DMS153 treated with DMSO at 0.1 percent for 48 hours (cell line): ENCODE data around the gene PRICKLE2.

ENCODE experiments used
- DNase-seq: peaks from one replicate; lab custom pipeline; 2025; ENCODE audit not compliant: unreplicated experiment; lab: John Stamatoyannopoulos, UW

The PRICKLE2 gene

DNA sequence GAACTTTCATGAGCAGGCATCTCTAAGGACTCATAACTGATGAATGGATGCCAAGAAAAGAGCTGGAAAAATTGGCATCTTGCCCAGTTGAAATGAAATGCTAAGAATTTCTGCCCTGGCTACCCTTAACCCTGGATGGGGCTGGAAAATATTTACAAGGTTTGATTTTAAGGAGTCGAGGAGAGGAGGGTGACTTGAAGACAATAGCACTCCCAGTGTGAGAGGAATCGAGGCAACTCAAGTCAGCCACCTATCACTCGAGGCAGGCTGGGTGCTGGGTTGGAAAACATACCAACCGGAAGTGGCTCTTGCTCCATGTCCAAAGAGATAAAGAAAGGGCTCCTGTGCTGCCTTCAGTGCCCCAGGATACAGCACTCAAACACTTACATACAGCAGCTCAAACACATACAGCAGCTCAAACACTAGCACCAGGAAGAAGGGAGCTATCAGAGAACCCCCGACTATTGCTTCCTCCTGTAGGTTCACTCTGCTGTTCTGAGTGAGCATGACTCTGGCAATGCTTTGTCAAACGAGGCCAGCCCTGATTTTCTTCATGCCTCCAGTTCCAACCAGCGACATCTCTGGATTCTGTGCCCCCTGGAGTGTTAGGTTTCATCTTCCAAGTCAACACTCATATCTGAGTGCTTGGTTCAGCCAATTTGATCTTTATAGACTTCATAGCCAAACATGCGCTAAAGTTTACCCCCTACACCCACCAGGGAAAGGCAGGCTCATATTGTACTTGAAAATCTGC is 4.9 kb downstream of the PRICKLE2 start:
- no peak for DNase-seq

DNA sequence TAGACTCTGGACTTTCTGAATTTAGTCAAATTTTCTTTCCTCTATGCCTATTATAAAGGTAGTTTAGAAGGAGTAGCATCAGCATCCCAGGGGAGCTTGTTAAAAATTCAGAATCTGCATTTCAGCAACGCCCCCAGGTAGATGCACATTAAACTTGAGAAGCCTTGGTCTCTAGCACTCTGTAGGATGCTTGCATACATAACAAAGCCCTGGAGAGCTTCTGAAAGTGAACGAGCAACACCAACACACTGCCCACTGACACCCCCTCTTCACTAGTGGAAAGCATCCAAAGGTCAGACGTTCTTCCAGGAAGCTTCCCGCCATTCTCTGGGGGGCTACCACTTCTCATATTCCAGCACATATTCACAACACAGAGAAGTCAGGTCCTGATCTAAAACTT is 6.5 kb downstream of the PRICKLE2 start:
- DNase-seq = no peak

DNA sequence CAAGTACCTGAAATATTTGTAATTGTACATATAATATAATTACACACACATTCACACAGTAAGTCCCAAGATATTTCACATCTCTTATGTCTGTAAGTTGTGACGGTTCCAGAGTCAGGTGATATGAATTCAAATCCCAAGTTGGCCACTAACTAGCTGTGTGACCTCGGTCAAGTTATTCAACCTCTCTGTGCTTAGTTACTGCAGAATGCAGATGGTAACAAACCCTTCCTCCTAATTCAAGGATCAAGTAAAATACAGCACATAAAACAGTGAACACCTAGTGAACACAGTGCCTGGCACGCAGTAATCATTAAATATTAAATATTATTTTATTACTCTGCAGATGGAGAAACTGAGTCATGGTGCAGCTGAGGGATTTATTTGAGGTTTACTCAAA is 6.9 kb downstream of the PRICKLE2 start:
- DNase-seq = no peak

DNA sequence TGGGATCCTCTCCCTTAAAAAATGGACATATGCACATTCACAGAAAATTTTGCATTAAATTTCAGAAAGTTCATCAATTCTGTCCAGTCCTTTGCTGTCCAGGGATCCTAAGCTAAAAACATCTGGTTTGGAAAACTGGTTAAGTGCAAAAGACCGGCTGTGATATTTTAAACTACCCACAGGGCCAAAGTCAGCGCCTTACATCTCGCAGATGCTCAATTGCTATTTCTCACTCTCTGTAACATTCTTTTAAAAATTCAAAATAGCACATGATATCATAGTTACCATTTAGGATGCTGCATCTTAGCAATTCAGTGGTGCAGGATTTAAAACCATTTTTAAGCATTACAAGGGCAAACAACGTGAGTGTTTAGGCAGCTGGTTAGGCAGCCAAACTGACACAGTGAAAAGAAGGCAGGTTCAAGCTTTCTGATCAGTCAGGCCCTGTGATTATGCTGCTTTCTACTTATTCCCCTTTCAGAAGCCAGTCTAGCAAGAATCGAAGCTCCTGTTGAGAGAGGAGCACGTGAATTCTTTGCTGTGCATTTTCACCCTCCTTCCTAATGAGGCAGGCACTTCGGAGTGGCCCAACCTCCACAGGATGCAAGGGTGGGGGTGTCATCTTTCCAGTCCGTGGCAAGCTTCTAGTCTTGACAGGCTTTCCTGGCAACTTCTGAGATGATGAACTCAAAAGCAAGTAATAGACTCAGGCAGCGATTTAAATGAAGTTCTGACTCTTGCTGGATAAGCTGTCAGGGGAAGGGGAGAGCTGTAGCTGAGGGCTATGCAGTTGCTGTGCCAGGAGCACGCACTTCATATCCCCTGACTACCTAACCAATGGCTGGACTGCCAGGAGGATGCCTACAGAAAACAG is 8.8 kb downstream of the PRICKLE2 start:
- DNase-seq = no peak

DNA sequence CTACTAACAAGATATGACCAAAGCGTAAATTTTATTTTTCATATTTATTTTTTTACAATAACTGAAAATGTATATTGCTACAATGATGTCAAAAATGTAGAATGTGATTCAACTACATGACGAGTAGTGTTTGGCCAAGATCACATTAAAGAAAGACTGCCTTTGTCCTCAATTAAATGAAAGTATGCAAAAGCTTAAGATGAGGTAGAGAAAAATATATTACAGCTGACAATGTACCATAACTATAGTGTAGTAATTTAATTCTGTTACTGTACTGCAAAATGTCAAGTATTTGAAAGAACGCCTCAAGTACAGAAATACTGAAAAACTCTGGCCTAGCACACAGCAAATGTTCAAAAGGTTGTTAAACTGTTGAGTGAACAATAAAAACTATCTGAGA is 9.7 kb downstream of the PRICKLE2 start:
- no peak for DNase-seq

DNA sequence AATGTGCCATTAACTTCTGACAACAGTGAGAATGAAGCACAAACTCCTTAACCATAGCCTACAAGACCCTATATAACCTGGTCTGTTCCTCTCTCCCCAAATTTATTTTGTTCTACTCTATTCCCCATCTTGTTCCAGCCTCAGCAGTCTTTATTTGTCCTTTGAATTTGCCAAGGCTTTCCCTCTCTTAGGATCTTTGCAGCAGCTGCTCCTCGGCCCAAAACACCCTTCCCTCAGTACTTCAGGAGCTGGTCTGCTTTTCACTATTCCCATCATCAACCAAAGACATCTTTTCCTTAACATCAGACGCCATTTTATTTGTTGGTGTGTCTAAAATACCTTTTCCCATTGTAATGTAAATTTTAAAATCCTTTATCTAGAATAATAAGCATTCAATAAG is 10.2 kb downstream of the PRICKLE2 start:
- DNase-seq = no peak

DNA sequence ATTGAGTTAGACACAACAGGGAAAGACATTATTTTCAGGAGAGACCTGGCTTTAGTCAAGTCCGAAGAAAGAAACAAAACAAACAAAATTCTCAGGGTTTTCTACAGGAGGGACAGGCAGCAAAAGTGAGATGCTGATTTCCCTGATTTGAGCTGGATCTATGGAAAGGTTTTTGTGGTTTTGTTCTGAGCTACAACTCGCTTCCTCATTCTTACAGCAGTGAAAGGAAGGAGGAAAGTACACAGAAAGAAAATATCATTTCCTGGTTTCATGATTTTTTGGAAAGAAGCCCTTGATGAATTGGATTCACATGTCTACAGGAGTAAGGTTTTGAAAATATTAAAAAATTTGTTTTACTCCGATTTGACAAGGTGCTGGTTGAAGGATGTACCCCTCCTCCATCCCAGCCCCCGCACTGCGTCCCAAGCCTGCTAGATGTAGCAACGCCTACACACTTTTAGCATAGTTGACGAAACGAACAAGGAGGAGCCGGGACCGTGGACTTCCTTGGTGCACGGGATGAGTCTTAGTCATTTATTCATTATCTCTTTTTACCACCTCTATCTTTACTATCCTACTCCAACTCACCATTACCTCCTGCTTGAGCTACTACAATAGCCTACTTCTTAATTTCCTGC is 10.8 kb downstream of the PRICKLE2 start:
- DNase-seq = no peak

DNA sequence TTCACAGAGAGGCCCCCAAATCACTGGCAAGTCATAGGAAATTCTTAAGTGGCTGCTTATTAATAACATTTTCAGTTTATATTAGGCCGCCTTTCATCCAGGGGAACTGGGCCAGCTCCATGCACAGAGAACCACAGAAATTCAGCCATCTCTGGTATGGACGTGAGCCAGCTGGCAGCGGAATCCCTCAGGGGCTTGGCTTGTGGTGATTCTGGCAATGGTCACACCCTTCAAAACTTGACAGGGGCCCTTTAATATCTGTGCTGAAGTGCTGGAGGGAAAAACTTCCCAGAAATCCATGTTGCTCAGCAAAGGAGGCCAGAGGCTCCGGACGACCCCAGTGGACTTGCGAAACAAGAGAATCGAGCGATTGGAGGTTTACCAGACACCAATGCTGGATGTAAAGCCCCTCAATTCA is 11.3 kb downstream of the PRICKLE2 start:
- no peak for DNase-seq

DNA sequence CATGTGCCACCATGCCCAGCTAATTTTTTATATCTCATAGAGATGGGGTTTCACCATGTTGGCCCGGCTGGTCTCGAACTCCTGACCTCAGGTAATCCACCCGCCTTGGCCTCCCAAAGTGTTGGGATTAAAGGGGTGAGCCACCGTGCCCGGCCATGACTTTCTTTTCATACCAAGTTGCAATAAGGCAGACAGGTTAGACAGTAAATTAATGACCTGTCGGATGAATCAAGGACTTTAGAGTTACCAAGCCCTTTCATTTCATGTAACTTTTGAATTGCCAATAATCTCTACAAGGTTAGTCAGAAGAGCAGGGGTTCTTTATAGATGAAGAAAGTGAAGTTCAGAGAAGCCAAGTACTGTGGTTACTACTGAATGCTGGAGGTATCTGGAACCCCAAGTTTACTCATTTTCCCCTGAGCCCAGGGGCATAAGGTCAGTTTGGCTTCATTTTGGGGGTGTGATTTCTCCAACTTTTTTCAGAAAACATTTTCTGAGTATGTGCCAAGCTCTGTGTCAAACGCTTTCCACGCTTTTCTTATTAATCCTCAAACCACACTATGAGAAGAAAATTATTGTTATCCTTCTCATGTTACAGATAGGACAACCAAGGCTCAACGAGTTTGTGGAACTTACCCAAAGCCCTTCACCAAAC is 11.9 kb downstream of the PRICKLE2 start:
- no peak for DNase-seq

DNA sequence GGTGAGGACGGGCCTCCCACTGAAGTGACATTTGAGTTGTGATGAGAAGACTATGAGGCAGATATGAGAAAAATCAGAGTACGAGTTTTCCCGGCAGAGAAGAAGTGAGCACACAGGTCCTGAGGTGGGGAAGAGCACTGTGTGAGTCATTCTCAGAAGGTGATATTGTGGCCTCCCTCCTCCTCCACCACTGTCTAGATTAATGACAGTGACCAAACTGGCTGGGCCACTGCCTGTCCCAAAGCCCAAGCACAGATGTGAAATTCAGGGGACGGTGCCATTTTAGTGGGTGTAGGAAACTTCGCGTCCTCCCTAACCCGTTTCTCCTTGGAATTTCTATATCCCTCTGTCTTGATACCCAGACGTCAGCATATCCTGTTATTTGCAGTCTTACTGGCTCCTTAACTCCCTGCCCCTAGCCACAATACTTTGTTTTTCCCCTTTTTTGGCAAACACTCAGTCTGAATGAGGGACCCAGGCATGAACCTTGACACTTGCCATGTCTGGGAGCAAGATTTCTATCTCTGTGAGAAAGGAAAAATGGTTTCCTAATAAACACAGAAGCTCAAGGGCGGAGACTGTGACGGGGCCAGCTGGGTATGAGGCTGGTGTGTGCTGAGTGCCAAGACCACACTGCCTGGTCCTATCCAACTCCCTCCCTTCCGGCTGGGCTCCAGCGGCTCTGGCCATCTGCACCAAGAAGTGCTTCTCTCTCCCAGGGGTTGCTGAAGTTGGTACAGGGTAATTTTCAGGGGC is 15.2 kb downstream of the PRICKLE2 start:
- DNase-seq = no peak

DNA sequence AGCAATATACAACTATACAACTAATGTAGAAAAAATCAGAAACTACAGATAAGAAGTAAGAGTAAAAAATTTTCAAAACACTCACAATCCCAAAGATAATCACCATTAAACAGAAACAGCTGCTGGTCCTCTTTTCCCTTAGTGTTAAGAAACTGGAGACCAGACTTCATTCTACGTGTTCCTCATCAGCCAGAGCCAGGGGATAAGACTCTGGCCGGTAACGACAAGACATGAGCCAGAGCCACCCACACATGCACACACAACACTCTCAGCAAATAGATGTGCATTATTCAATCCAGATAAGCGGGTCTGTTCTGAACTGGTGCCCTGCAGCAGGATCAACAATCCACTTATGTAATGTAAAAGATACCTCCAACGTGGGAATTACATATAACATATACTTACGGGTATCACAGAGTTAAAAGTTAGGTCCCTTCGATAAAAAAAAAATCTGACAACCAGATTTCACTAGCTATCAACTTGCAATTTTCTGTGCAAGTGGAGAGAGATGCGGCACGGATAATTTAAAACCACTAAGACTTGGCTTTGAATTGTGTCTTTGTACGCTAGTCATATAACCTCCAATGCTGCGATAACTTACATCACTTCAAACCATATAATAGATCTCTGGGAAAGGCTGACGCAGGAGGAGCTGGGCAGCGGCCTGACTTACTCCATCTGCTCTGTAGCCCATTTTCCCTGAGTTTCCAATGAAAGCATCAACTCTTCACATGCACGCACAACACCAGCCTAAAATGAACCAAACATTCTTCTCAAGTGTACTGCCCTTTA is 17.8 kb downstream of the PRICKLE2 start:
- no peak for DNase-seq

DNA sequence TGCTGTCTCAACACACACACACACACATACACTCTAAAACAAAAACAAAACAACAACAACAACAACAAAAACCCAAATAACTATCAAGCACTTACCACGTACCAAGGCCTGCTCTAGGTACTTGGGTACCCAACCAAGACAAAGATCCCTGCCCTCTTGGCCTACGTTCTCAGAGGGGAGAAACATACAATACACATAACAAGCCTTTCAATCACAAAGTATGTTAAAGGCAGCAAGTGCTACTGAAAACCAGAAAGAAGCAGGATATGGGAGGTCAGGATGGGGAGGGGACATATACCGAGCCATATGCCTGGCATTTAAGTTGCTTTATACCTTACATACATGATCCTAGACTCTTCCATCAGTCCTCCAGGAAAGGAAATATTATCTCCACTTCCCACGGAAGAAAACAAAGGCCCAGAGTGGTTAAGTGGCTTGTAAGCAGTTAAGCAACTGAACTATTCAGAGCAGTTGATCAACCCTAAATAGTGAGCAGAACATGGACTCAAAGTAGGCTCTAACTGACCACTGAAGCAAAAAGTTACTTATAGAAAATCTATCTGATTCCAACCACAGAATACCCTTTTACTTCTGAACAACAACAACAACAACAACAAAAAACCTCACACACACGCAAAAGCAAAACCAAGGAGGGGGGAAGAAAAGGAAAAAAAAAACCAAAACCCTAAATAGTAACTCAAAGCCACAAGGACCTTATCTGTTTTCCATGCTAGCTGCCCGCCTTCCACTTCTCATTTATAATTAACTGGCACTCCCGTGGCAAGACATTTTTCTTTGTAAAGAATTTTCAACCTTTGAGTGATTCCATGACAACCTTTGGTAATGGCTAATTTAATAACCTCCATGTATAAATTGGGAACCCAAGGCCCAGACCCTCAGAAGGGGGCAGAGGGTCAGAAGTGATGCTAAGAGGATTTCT is 21.0 kb downstream of the PRICKLE2 start:
- DNase-seq = no peak

DNA sequence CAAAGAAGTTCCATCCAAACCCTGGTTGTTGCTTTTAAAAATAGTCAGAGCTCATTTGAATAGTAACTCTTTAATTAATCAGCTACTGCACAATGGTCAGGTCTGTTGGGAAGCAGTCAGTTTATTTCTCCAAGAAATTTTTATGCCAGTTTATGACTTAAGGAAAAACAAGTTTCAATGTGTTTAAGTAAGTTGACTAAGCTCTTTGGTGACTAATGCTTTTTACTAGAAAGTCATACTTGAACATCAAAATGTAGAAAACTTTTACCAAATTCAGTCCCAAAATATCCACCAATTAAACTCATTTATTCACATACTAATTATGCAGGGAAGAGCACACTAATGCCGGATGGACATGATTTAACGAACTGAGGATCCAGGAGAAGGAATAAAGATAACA is 22.1 kb downstream of the PRICKLE2 start:
- DNase-seq = no peak

DNA sequence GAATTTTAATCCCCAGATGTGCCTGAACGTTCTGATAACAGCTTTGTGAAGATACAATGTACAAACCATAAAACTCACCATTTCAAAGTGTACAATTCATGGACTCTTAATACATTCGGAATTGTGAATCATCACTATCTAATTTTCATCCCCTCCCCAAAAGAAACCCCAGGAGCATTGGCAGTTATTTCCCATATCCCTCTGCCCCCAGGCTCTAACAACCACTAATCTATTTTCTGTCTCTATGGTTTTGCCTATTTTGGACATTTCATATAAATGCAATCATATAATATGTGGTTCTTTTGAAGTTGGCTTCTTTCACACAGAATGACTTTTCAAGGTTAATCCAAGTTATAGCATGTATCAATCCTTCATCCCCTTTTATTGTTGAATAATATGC is 25.3 kb downstream of the PRICKLE2 start:
- no peak for DNase-seq

DNA sequence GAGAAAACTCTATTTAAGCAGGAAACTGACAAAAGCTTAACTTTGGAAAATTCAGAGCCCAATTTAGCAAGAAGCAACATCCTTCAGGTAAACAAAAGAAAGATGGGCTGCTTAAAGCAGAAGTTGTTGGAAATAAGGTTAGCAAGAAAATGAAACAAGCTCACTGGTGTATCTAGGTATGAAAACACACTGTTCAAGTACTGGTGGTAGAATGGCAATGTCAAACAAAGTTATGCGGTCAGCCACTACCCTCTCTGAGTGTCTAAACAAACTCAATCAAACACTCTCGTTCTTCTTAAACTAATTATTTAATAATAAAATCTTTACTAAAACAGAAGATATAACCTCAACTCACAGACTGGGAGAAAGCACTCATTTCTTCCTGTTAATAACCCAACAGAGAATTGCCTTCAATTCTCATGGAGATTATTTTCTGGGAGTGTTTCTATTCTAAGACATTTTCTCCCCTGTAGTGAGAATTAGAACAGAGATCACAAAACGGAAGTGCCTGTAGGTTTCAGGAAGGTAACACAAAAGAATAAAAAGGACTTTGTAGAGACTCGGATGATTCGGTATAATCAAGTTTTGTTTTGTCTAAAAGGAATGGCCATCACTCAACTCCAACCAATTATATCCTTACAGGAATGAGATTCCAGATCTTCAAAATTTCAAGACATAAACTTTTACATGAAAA is 28.9 kb downstream of the PRICKLE2 start:
- DNase-seq = no peak

DNA sequence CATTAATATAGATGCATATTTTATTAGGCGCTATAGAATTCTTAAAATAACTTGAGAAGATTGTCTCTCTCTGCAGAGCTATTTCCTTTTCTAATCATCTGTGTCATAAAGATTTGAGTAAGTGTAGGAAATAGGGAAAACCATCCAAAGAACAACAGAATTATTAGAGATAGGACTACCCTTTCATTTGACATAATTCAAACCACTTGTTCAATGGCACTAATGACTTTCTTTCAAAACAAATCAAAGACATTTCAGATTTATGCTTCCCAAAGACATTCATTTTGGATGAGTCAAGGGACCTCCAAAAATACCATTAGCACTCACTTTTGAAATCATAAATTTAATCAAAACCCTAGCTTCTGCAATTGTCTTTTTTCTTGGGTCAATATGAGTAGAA is 29.5 kb downstream of the PRICKLE2 start:
- no peak for DNase-seq

DNA sequence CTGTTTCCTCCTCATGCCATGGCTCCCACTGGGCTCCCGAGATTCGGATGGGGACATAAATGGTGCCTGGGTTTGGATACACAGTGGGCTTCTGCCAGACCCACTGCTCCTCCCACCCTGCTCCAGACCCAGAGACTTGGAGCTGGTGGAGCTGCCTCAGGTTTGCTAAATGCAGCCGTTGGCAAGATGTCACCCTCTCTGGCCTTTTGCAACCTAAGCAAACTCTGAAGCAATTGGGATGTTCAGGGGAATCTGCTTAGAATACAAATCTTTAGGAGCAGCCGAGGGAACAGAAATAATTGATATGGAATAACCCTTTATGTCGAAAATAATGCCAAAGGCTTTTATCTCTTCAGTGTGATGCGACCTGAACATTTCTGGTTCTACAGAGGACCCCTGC is 33.4 kb downstream of the PRICKLE2 start:
- no peak for DNase-seq
